ENCODE data around the gene SEL1L2. TPM values are rescaled to one million over a fixed set of nuclear protein-coding genes. Genes with fewer than 3 reads are reported as not detected.

The SEL1L2 gene
- total RNA-seq, 2 donors from 2014 or later, result not detected

- Histone ChIP-seq H3K4me1 (no peaks in the 10 kb centered on the region), H3K36me3 (replicated peaks in 1 of 2; ENCODE audit: insufficient read depth in 1 of 2, low read depth in 2 of 2) (no peaks in the 10 kb centered on the region), H3K27ac (no peak overlapping the region), H3K4me3 (no peak overlapping the region), H3K27me3 (no peaks in the 10 kb centered on the region), H3K9me3 (no peaks in the 10 kb centered on the region)
- no peak for TF ChIP-seq POLR2A (IDR thresholded peaks at IDR 0.05)
- TF ChIP-seq CTCF (IDR thresholded peaks at IDR 0.05), result no peak
- DNase-seq, result no peak
- 70 to 74% methylated on average over 5 to 6 of the region's 6 CpGs for WGBS, 2 donors
- intact Hi-C loops (cut with DNase I), result no loop called here
- ATAC-seq, result no peak
These were observed 105.6 kb downstream of the SEL1L2 start for GRCh38 chr20:13884803-13885202.

DNA sequence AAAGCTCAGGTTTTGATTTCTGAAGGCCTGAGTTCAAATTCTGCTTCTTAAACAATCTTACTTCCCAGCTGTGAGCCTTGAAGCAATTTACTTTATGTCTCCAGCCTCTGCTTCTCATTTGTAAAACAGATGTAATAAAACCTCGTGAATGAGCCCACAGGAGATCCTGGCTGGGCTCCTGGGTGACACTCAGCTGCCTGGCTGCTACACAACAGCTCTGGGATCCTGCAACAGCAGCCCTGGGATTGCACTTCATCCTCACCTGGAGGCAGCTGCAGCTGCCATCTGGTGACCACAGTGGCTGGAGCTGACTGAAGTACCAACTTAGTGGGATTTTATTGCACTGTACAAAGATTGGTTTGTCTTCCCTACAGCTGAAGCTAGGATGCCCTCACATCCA, 107.0 kb downstream of the SEL1L2 start:
- H3K4me1 ChIP-seq, result no peaks in the 10 kb centered on the region
- no peaks in the 10 kb centered on the region for H3K9me3 ChIP-seq
- no peak overlapping the region for H3K4me3 ChIP-seq
- no peaks in the 10 kb centered on the region for H3K36me3 ChIP-seq (replicated peaks in 1 of 2; ENCODE audit: insufficient read depth in 1 of 2, low read depth in 2 of 2)
- H3K27ac ChIP-seq, result no peak overlapping the region
- intact Hi-C loops (cut with DNase I), result no loop called here
- TF ChIP-seq CTCF (IDR thresholded peaks at IDR 0.05) (no peak), POLR2A (IDR thresholded peaks at IDR 0.05) (no peak)
- DNase-seq (peak in 2 of 4 donors; percentile 14 to 15), ATAC-seq (no peak)
- WGBS, 2 donors, result 32 to 42% methylated on average over 1 of the region's 1 CpG
- no peaks in the 10 kb centered on the region for H3K27me3 ChIP-seq

DNA sequence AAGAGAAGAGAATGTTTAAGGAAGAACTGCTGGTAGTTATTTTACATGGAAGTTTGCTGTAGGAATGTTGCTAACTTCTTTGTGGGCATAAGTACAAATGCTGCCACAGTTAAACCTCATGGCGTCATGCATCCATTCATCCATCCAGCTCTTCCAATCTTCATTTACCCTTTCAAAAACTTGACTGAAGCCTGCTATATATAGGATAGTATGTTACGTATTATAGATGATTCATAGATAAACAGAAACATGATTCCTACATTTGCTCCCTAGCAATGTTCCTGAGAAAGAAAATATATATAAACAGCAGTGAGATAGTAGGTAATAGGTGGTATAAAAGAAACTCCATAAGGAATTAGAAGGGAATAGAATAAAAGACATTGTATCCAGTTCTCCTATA, 111.8 kb downstream of the SEL1L2 start:
- H3K27me3 ChIP-seq, result no peaks in the 10 kb centered on the region
- H3K36me3 ChIP-seq (replicated peaks in 1 of 2; ENCODE audit: insufficient read depth in 1 of 2, low read depth in 2 of 2), result no peaks in the 10 kb centered on the region
- TF ChIP-seq POLR2A (IDR thresholded peaks at IDR 0.05) (no peak), CTCF (IDR thresholded peaks at IDR 0.05) (no peak)
- no peak overlapping the region for H3K27ac ChIP-seq
- no peak overlapping the region for H3K4me3 ChIP-seq
- ATAC-seq, result no peak
- DNase-seq, result no peak
- no peaks in the 10 kb centered on the region for H3K4me1 ChIP-seq
- intact Hi-C loops (cut with DNase I), result no loop called here
- H3K9me3 ChIP-seq, result no peaks in the 10 kb centered on the region
- 79 to 80% methylated on average over 2 of the region's 2 CpGs for WGBS, 2 donors

GRCh38 chr20:13877793-13878192, 112.6 kb downstream of the SEL1L2 start:
- no peaks in the 10 kb centered on the region for H3K36me3 ChIP-seq (replicated peaks in 1 of 2; ENCODE audit: insufficient read depth in 1 of 2, low read depth in 2 of 2)
- no peaks in the 10 kb centered on the region for H3K27me3 ChIP-seq
- H3K4me3 ChIP-seq, result no peak overlapping the region
- H3K27ac ChIP-seq, result no peak overlapping the region
- ATAC-seq (no peak), DNase-seq (no peak)
- intact Hi-C loops (cut with DNase I), result no loop called here
- H3K9me3 ChIP-seq, result no peaks in the 10 kb centered on the region
- WGBS, 2 donors, result 21 to 24% methylated on average over 4 of the region's 4 CpGs
- no peaks in the 10 kb centered on the region for H3K4me1 ChIP-seq
- no peak for TF ChIP-seq POLR2A (IDR thresholded peaks at IDR 0.05)

- Histone ChIP-seq H3K27me3 (no peaks in the 10 kb centered on the region), H3K4me1 (no peaks in the 10 kb centered on the region), H3K27ac (no peak overlapping the region), H3K9me3 (no peaks in the 10 kb centered on the region), H3K36me3 (replicated peaks in 1 of 2; ENCODE audit: insufficient read depth in 1 of 2, low read depth in 2 of 2) (no peaks in the 10 kb centered on the region), H3K4me3 (no peak overlapping the region)
- no peak for DNase-seq
- no peak for TF ChIP-seq POLR2A (IDR thresholded peaks at IDR 0.05)
- no peak for TF ChIP-seq CTCF (IDR thresholded peaks at IDR 0.05)
- 83 to 86% methylated on average over 3 of the region's 3 CpGs for WGBS, 2 donors
- intact Hi-C loops (cut with DNase I), result no loop called here
- ATAC-seq, result no peak
These were observed 115.1 kb downstream of the SEL1L2 start for GRCh38 chr20:13875265-13875811.
